NCI-H1694 (cell line): ENCODE measurements around the gene PLIN3.
"Not testable (repeated sequence)": the region's sequence is repeated elsewhere in the genome, so short reads cannot be mapped to it uniquely, and the experiment has no call there.

Experiments used
- DNase-seq: peaks from one replicate; lab custom pipeline; 2025; lab: John Stamatoyannopoulos, UW

Gene PLIN3

DNA sequence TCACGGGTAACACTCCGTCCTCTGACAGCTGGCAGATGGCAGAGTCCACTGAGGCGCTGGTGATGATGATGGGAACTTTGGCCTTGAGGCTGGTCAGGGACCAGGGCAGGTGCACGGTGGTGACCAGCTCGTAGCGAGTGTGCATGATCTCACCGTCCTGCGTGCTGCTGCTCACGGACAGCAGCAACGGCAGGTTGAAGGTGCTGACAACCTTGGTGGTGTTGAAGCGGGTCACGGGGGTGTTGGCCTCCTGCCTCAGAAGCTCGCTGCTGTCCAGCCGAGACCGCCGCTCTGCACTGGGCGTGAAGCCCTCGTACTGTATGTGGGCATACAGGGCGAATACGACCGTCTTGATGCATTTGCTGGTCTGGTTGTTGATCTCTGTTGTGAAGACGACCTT lies 23.6 kb upstream of the PLIN3 start:
- no peak for DNase-seq

DNA sequence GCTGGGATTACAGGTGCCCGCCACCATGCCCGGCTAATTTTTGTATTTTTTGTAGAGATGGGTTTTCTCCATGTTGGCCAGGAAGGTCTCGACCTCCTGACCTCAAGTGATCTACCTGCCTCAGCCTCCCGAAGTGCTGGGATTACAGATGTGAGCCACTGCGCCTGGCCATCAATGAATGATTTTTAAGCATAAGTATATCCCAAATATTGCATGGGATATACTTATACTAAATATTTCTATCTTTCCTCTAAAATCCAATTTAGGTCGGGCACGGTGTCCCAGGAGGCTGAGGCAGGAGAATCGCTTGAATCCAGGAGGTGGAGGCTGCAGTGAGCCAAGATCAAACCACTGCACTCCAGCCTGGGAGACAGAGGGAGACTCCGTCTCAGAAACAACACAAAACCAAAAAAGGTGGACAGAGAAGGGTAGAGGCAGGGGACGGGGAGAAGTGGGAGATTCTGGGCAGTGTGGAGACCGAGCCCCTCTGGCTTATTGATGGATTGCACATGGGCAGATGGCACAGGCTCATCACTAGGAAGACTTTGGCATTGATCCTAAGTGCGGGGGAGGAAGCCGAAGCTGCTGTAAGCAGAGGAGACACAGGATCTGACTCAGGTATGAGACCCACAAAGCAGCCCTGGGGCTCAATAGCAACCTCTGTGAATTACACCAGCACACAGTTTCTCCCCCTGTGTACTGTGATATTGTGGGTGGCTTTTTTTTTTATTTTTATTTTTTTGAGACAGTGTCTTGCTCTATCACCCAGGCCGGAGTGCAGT lies 21.8 kb upstream of the PLIN3 start:
- no peak for DNase-seq

DNA sequence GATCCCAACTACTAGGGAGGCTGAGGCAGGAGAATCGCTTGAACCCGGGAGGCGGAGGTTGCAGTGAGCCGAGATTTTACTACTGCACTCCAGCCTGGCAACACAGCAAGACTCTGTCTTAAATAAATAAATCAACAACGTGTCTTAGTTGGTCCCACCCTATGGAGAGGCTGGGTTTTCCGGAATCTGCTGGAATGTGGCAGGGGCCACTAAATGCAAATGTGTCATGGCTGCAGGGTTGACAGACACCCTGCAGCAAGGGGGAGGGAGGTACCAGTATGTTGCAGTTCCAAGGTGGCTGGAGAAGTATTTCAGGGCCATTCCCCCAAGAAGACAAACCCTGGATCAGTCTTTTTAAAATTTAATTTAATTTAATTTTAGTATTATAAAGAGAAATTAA lies 20.3 kb upstream of the PLIN3 start:
- DNase-seq, result not testable (repeated sequence)

DNA sequence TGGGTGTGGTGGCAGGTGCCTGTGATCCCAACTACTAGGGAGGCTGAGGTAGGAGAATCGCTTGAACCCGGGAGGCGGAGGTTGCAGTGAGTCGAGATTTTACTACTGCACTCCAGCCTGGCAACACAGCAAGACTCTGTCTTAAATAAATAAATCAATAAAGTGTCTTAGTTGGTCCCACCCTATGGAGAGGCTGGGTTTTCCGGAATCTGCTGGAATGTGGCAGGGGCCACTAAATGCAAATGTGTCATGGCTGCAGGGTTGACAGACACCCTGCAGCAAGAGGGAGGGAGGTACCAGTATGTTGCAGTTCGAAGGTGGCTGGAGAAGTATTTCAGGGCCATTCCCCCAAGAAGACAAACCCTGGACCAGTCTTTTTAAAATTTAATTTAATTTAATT lies 17.5 kb upstream of the PLIN3 start:
- DNase-seq, result not testable (repeated sequence)

DNA sequence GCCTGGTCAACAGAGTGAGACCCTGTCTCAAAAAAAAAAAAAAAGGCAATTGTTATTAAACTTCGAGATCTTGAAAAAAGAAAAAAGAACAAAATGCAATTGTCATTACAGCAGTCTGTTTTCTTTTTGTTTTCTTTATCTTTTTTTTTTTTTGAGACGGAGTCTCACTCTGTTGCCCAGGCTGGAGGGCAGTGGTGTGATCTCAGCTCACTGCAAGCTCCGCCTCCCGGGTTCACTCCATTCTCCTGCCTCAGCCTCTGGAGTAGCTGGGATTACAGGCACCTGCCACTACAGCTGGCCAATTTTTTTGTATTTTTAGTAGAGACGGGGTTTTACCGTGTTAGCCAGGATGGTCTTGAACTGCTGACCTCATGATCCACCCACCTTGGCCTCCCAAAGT lies 15.4 kb upstream of the PLIN3 start:
- DNase-seq, result not testable (repeated sequence)

DNA sequence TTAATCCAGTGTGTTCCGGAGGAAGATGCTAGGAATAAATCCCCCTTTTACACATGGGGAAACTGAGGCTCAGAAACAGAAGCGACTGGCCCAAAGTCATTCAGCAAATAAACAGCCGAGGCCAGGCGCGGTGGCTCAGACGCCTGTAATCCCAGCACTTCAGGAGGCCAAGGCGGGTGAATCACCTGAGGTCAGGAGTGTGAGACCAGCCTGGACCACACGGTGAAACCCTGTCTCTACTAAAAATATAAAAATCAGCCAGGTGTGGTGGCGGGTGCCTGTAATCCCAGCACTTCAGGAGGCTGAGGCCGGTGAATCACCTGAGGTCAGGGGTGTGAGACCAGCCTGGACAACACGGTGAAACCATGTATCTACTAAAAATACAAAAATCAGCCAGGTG lies 11.6 kb upstream of the PLIN3 start:
- DNase-seq, result no peak

DNA sequence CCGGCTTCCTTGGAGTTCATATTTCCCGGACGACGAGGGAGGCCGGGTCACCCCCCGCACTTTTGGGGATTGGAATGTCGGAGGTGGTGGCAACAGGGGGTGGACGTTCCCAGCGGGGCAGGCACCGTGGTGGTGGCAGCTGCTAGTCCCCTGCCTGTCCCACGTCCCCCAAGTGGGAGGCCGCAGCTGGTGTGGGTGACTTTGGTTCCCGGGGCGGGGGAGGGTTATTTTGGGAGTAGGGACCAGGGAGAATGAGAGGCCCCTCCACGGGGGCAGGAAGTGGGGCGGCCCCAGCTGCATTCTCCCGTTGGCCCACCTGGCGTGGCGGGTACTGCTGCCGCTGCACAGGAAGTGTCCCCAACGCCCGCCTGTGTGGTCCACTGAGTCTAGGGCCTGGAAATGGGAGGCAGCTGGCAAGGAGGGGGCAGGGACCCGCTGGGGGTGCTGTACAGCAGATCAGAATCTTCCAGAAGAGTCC lies 11.1 kb upstream of the PLIN3 start:
- no peak for DNase-seq

DNA sequence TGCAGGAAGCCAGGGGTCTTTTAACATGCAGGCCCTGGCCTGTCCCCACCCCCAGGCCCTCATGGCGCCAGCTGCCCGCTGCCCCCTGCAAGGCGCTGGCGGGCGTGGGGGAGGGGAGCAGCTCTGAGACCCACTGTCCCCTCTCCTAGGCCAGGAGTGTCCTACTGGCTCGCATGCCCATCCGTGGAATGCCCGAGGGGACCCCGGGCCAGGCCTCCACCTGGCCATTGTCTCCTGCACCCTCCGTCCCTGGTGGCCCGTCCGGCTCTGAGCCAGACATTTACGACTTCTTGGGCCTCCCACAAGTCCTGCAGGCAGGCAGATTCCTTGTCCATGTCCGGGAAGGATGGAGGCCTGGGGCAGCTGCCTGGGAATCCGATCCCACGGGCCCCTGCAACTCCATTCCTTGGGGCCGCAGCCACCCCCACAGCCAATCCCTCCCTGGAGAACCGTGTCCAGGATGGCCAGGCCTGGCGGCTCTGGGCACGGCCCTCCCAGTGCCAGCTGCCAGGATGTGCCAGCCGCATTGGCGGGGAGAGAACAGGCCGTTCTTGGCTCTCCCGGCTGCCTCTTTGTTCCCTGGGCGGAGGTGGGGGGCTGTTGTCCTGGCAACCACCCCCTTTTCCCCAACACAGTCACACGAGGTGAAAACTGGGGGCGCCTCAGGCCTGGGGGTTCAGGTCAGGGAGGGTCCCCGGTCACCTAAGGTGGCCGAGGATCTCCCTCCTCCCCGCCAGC lies 10.5 kb upstream of the PLIN3 start:
- no peak for DNase-seq

DNA sequence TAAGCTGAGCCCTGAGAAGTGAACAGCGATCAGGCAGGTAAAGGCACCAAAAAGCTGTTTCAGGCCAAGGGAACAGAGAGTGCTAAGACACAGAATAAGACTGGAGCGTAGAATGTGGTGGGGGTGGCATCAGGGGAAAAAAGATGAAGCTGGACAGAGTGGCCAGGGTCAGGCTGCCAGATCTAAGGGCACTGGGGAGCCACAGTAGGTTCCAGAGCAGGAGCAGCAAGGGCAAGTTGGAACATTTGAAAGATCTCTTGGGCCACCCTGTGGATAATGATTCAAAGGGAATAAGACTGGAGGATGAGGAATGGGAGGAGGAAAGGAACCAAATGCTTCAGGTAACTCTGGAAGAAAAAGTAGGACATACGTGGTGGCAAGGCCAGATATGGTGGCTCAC lies 6.5 kb upstream of the PLIN3 start:
- DNase-seq, result no peak

DNA sequence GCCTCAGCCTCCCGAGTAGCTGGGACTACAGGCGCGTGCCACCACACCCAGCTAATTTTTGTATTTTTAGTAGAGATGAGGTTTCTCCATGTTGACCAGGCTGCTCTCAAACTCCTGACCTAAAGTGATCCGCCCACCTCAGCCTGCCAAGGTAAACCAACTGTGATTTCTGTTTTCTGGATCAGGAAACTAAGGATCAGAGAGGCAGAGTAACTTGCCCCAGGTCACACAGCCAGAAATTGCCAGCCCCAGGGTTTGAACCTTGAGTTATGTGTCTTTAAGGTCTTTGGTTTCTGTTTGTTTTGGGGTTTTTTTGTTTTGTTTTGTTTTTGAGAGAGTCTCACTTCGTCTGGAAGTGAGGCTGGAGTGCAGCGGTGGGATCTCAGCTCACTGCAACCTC lies 4.2 kb upstream of the PLIN3 start:
- DNase-seq, result no peak

DNA sequence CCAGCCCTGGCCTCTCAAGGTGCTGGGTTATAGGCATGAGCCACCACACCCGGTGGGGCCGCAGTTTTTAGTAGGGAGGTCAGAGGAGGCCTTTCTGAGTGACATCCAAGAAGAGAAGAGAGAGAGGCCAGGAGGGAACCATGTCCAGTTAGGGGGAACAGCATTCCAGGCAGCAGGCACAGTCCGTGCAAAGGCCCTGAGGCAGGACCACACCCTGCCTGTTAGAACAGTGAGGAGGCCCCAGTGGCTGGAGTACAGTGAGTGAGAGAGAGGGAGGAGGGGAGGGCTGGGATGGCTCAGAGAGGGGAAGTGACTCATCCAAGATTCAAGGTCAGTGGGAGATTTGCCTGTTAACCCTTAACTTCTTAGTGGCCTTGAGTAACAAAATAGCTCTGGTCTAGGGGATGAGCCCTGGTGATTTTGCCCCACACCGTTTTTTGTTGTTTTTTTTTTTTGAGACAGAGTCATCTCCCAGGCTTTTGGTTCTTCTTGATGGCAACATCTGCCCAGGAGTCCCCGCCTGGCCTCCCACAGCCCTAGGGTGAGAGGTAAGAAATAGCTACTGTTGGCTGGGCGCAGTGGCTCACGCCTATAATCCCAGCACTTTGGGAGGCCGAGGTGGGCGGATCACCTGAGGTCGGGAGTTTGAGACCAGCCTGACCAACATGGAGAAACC lies 2.7 kb upstream of the PLIN3 start:
- no peak for DNase-seq

DNA sequence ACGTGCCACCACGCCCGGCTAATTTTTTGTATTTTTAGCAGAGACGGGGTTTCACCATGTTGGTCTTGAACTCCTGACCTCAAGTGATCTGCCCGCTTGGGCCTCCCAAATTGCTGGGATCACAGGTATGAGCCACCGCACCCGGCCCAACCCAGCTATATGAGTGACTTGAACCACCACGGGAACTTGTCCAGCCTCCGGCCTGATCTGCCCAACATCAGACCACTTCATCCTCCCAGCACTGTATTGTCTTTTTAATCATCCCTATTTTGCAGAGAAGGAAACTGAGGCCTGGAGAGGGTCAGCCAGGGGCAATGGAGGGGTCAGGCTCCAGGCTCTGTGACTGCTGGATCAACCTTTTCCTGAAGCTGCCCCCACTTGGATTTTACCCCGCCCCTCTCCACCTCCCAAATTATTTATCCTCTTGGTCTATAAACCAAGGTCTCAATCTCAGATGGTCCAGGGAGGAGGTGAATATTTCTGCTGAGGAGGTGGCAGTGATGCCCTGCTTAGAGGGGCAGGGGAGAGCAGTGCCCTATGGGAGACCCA lies 893 bp upstream of the PLIN3 start:
- no peak for DNase-seq

DNA sequence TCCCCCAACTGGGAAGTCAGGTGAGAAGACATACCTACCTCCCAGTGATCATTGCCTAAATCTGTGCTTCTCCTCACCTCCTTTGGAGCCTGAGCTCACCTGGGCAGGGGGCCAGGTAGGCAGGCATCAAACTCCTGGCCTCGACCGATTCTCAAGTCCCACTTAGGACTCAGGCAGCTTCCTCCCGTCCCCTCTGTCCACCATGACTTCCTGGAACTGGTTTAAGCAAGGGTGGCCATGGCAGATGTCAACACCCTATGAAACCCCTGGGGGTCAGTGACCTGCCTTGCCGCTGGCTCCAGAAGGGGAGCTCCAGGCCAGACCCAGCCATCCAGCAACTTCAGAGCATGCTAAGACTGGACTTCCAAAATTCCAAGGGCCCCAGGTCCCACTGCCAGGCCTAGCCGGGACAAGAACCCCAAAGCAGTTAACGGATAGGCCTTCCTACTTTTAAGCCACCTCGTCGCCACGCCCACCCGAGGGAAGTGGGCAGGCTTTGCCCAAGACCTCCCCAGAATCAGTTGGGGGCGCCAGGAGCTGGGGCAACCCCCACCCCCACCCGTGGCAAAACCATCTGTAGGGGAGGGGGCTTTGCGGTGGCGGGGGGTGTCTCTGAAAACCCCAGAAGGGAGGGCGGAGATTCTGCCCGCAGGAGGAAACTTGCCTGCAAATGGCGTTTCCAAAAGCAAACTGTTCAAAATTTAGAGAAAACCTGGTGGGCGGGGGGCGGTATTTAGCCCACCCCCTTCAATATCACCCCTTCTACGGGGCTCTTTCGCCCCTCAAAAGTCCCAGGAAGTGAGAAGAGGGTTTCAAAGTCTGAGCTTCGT lies 657 bp downstream of the PLIN3 start:
- DNase-seq, result no peak

DNA sequence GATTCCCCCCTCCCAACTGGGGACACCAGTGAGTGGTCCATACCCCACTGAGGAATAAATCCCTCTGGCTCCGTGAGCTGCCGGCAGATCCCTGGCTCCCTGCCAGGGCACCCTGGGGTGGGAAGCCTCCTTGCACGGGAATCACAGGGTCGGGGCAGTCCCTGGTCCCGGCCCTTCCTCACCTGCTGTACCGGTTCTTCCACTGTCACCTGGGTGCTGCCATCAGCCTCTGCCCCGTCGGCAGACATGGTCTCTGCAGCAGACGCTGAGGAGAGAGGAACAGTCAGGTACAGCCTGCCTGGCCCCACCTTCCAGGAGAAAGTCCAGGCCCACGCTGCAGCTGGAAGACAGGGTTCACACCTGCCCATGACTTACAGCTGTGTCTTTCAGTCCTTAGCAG lies 6.3 kb downstream of the PLIN3 start:
- no peak for DNase-seq

DNA sequence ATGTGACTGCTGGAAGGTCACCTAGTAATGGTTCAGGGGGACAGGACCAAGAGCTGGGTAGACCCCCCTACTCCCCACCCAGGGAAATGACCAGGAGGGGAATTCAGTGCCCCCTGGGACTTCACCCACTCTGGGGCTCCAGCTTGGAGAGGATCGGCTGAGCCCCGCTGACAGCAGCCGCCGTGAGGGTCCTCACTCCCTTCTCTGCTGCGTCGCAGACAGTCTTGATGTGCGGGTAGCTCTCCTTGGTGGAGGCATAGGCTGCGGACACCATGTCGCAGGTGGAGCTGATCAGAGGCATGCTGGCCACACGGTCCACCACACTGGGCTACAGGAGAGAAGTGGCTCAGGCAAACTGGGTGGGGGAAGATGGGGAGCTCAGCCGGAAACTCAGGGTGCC lies 7.8 kb downstream of the PLIN3 start:
- DNase-seq, result no peak

DNA sequence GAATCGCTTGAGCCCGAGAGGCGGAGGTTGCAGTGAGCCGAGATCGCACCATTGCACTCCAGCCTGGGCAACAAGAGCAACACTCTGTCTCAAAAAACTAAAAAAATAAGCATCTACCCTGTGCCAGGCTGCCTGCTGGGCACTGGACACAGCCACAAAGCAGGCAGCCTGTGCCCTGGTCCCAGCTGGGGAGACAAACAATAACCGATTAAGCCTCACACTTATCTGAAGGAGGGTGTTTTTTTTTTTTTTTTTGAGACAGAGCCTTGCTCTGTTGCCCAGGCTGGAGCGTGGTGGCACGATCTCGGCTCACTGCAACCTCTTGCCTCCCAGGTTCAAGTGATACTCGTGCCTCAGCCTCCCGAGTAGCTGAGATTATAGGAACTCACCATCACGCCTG lies 11.0 kb downstream of the PLIN3 start:
- not testable (repeated sequence) for DNase-seq

DNA sequence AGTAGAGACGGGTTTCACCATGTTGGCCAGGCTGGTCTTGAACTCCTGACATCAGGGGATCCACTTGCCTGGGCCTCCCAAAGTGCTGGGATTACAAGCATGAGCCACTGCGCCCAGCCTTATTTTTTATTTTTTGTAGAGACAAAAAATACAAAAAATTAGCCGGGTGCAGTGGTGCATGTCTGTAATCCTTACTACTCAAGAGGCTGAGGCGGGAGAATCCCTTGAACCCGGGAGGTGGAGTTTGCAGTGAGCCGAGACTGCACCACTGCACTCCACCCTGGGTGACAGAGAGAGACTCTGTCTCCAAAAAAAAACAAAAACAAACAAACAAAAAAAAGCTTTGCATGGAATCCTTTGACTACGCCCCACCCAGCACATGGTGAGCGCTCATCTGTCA lies 14.0 kb downstream of the PLIN3 start:
- DNase-seq, result not testable (repeated sequence)

DNA sequence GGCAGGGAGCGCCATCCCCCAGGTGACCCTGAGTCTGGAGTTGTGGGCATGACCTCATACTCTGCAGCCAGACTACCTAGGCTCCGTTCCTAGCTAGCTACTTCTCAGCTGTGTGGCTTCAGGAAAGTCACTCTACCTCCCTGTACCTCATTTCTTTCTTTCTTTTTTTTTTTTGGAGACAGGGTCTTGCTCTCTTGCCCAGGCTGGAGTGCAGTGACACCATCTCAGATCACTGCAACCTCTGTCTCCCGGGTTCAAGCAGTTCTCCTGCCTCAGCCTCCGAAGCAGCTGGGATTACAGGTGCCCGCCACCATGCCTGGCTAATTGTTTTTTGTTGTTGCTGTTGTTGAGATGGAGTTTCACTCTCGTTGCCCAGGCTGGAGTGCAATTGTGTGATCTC lies 15.0 kb downstream of the PLIN3 start:
- DNase-seq, result no peak

DNA sequence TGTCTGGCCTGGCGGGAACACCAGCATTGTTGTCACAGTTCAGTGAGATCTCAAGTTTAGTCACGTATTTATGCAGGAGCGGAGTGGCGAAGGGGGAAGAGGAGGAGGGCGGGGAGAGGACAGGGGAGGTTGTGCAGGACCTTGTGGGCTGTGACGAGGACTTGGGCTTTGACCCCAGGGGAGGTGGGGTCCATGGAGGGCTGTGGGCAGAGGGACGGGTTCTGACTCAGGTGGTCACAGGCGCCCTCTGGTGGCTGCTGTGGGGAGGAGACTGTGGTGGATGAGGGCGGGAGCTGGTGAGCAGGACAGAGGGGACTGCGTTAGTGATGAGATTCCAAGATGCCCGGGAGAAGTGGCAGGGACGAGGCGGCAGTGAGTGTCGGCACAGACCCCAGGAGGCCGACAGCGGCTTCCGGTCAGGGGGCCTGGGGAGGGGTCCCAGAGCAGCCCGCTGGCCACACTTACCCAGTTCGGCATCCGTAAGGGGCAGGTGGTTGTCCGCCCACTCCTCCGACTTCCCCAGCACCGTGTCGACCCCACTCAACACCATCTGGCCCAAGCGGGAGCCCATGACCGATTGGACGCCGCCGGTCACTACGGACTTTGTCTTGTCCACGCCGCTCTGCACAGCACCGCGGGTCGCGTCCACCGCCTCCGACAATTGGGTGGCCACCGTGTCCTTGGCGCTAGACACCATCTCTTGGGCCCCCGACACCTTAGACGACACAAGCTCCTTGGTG lies 15.7 kb downstream of the PLIN3 start:
- DNase-seq, result no peak

DNA sequence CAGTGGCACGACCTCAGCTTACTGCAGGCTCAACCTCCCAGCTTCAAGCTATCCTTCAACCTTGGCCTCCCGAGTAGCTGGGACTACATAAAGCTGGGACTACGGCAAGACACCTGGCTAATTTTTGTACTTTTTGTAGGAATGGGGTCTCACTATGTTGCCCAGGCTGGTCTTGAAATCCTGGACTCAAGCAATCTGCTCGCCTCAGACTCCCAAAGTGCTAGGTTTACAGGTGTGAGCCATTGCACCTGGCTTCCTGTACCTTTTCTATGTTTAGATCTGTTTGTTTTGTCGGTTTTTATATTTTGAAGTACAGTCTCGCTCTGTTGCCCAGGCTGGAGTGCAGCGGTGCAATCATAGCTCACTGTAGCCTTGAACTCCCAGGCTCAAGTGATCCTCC lies 18.4 kb downstream of the PLIN3 start:
- no peak for DNase-seq
